Activated naive CD4-positive, alpha-beta T cell treated with anti-CD3 and anti-CD28 coated beads, Interleukin-2, amount 50 U/mL, for 24 hours (primary cell): ENCODE data around the gene SMG9.
"Not testable (repeated sequence)": the region's sequence is repeated elsewhere in the genome, so short reads cannot be mapped to it uniquely, and the experiment has no call there.

Experiments used
- H3K27ac Mint-ChIP-seq: one replicate; pipeline ENCODE4 v1.8.0; 2021; ENCODE audit warnings: mild to moderate bottlenecking, mixed read lengths
- H3K27me3 Mint-ChIP-seq: one replicate; pipeline ENCODE4 v1.8.0; 2021; ENCODE audit warnings: mixed read lengths
- H3K36me3 Mint-ChIP-seq: one replicate; pipeline ENCODE4 v1.8.0; 2021; ENCODE audit warnings: mixed read lengths
- H3K4me1 Mint-ChIP-seq: one replicate; pipeline ENCODE4 v1.8.0; 2021; ENCODE audit warnings: mixed read lengths
- H3K4me3 Mint-ChIP-seq: one replicate; pipeline ENCODE4 v1.8.0; 2021; ENCODE audit warnings: mild to moderate bottlenecking, mixed read lengths
- H3K9me3 Mint-ChIP-seq: one replicate; pipeline ENCODE4 v1.8.0; 2021; ENCODE audit warnings: mixed read lengths

Gene SMG9

DNA sequence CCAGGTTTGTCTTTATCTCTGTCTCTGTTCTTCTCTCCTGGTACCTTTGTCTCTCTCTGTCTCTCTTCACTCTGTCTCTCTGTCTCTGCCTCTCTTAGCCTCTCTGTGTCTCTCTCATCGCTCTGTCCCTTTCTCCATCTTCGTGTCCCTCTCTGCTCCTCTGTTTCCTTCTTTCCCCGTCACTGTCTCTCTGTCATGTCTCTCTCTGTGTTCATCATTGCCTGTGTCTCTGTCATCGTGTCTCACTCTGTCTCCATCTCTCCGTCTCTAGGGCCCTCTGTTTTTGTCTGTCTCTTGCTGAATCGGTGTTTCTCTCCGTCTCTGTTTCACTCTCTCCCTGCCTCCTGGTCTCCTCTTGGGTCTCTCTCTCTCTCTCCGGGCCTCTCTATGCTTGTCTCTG is 28.9 kb upstream of the SMG9 start:
- Mint-ChIP-seq H3K4me3 (peak overlapping the region; percentile 64), H3K9me3 (no peaks in the 10 kb centered on the region), H3K27ac (peak overlapping the region; percentile 81), H3K4me1 (peaks cover 54% of the 10 kb centered on the region), H3K36me3 (no peaks in the 10 kb centered on the region), H3K27me3 (no peaks in the 10 kb centered on the region)

DNA sequence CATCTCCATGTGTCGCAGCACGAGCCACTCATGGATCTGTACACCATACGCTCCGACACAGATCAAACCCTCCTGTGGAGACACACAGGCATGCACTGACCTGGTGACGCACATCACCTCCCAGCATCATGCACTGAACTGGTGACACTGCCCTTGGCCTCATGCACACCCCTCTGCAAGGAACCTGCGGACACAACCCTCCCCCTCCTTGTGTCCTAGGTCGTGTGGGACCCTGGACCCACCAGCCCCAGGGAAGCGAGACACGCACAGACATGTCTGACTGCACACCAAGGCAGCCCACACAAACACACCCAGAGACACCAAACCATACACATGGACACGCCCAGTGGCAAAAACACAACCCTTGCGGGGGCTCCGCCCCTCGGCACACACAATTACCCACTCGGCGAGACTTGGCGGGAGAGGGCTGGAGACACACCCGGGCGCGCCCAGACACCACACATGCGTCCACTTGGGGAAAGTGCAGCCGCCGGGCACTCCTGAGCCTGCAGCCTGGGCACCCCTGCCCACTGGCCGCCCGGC is 28.0 kb upstream of the SMG9 start:
- Mint-ChIP-seq H3K4me1 (peaks cover 63% of the 10 kb centered on the region), H3K4me3 (no peak overlapping the region), H3K27ac (no peak overlapping the region), H3K36me3 (no peaks in the 10 kb centered on the region), H3K27me3 (no peaks in the 10 kb centered on the region), H3K9me3 (no peaks in the 10 kb centered on the region)

DNA sequence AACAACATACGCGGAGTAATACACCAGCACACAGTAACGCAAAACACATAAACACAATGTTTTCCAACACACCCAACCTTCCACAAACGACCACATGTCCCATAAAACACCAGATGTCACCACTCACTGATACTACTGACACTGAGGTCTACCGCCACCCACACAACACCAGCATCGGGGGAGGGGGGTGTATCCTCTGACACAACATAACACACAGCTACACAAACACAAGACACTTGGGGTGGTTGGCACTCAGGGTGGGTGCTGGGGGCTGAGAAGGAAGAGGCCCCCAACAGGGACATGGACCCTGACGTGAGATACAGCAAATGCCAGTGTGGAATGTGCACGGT is 27.5 kb upstream of the SMG9 start:
- H3K36me3 Mint-ChIP-seq = no peaks in the 10 kb centered on the region
- H3K4me3 Mint-ChIP-seq = peak overlapping the region; percentile 57
- no peaks in the 10 kb centered on the region for H3K9me3 Mint-ChIP-seq

DNA sequence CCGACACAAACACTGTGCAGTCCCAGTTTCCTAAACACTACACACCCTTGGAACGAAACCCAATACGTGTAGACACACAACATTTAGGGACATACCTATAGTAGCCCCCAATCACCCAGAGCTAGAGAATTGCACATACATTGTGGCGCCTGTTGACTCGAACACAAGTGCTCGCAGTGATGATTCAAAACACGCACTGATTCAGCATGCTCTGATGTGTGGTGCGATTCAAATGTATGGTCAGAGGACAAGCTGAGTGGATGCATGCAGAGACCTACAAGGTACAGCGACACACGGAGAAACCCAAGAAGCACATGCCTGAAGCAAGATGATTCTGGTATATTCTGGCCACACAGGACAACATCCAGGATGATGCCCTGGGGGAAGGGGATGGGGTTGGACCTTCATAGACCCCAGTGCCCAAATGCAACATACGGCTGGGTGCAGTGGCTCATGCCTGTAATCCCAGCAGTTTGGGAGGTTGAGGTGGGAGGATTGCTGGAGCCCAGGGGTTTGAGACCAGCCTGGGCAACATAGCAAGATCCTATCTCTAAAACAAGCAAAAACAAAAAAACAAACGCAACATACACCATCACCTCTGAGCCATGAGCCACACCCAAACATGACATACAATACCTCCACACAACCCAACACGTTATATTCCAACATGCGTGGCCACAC is 27.0 kb upstream of the SMG9 start:
- peak overlapping the region; percentile 81 for H3K4me3 Mint-ChIP-seq
- H3K27me3 Mint-ChIP-seq = no peaks in the 10 kb centered on the region
- peak overlapping the region; percentile 95 for H3K27ac Mint-ChIP-seq
- no peaks in the 10 kb centered on the region for H3K36me3 Mint-ChIP-seq
- H3K9me3 Mint-ChIP-seq = no peaks in the 10 kb centered on the region
- H3K4me1 Mint-ChIP-seq = peaks cover 72% of the 10 kb centered on the region

More for the DNA sequence above, 27.5 kb upstream of the SMG9 start:
- H3K27me3 Mint-ChIP-seq = no peaks in the 10 kb centered on the region
- H3K27ac Mint-ChIP-seq = peak overlapping the region; percentile 33
- H3K4me1 Mint-ChIP-seq = peaks cover 67% of the 10 kb centered on the region

DNA sequence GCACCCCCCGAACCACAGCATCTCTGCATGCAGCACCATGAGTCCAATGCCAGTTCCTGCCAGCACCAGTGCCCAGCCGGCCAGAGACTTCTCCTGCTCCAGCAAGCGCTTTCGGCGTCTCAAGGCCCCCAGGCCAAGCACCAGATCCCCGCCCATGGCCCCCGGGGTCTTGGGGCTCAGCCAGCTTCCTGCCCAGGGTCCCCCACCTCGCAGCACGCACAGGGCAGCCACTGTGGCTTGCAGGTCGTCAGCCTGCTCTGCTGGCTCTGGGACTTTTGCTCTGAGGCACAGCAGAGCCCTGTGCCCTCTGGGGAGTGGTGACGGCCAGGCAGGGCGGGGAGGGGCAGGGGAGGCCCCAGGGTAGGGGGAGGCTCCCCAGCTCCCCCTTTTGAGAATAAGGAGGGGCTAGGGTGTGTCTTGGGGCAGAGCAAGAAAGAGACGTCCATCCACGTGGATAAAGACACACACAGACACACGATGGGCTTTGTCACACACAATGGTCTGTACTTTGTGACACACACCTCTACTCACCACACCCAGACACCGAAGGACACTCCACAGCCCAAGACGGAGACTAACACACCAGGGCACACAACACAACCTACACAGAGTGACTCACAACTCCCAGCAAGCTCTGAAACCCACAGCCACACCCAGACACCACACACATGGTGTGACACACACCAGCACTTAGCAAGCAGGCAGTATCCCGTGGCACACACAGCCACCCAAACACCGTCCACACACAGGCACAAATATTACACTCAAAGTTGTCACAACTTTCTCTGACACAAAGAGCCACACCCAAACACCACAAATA is 26.2 kb upstream of the SMG9 start, which contains the start of gene KCNN4:
Gene KCNN4 (minus strand): TSS at position 268 of the 820 bp plus-strand sequence. CDS start 112 bp downstream, at position 156.
- H3K27me3 Mint-ChIP-seq = no peaks in the 10 kb centered on the region
- H3K4me1 Mint-ChIP-seq = peaks cover 80% of the 10 kb centered on the region
- H3K4me3 Mint-ChIP-seq = peak within 1 kb of the TSS; percentile 81
- H3K27ac Mint-ChIP-seq = peak within 1 kb of the TSS; percentile 95
- H3K36me3 Mint-ChIP-seq = peaks cover 2% of the 10 kb centered on the region
- no peaks in the 10 kb centered on the region for H3K9me3 Mint-ChIP-seq

DNA sequence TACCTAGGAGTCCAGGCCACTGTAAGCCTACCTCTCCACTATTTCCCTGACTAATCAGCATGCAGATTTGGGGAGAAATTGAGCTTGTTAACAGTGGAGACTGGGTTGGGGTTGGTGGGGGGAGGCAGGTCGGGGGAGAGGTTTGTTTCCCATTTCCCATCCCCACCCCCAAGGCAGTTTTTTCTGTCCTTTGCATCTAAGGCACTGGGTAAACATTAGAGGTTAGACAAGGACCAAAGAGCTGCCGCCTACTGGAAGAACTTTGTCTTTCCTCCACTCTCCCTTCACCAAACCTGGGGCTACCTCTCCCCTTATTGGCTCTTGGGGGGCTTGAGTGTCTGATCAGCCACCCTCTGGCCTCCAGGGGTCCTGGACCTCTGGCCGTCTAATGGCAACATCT is 25.1 kb upstream of the SMG9 start:
- H3K27me3 Mint-ChIP-seq = no peaks in the 10 kb centered on the region

DNA sequence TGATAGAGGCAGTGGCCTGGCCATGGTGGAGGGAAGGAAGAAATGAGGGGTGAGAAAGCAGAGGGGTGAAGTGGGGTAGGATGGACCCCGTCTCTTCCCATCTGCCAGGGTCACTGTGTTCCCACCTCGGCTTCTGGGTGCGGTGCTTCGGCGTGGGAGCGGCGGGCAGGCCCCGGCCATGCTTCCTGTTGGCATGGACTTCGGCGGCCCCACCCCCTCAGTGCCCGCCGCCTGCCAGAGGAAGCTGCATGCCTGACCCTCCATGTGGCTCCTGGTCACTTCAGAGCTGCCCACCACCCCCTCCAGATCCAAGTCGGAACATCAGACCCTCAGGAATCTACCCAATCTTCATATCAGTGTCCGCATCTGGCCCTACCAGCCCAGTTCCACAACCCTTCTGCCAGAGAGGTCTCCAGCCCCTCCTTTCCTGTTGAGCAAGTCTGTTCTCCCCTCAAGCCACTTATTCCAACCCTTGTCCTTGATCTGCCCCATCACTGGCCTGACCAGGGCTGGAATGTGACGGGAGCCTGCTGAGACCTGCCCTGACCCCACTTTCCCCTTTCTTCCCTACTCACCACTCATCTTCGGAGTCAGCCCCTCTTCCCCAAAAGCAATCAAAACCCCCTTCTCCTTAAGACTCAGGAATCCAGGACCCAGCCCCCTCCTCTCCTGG is 24.5 kb upstream of the SMG9 start:
- no peaks in the 10 kb centered on the region for H3K9me3 Mint-ChIP-seq
- peaks cover 76% of the 10 kb centered on the region for H3K4me1 Mint-ChIP-seq
- no peaks in the 10 kb centered on the region for H3K27me3 Mint-ChIP-seq
- peak overlapping the region; percentile 92 for H3K27ac Mint-ChIP-seq
- peaks cover 2% of the 10 kb centered on the region for H3K36me3 Mint-ChIP-seq
- peak overlapping the region; percentile 78 for H3K4me3 Mint-ChIP-seq

More for the DNA sequence above, 25.1 kb upstream of the SMG9 start:
- Mint-ChIP-seq H3K27ac (peak overlapping the region; percentile 85), H3K9me3 (no peaks in the 10 kb centered on the region), H3K36me3 (peaks cover 2% of the 10 kb centered on the region), H3K4me3 (peak overlapping the region; percentile 78), H3K4me1 (peaks cover 80% of the 10 kb centered on the region)

DNA sequence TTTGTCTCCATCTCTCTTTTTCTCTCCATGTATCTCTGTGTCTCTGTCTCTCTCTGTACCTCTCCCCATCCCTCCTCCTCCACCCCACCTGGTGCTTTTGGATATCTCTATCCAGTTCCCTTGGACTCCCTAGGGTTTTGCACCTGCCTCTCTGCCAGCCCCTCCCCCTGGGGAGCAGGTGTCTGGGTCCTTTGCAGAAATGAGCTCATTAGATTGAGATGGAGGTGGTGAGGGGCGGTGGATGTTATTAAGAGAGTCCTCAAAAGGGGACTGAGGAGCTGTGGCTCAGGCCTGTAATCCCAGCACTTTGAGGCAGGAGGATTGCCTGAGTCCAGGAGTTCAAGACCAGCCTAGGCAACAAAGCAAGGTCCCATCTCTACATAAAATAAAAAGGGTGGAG is 23.9 kb upstream of the SMG9 start:
- peaks cover 70% of the 10 kb centered on the region for H3K4me1 Mint-ChIP-seq
- H3K4me3 Mint-ChIP-seq = peak overlapping the region; percentile 78
- no peaks in the 10 kb centered on the region for H3K27me3 Mint-ChIP-seq
- H3K36me3 Mint-ChIP-seq = peaks cover 2% of the 10 kb centered on the region
- no peaks in the 10 kb centered on the region for H3K9me3 Mint-ChIP-seq
- peak overlapping the region; percentile 92 for H3K27ac Mint-ChIP-seq

DNA sequence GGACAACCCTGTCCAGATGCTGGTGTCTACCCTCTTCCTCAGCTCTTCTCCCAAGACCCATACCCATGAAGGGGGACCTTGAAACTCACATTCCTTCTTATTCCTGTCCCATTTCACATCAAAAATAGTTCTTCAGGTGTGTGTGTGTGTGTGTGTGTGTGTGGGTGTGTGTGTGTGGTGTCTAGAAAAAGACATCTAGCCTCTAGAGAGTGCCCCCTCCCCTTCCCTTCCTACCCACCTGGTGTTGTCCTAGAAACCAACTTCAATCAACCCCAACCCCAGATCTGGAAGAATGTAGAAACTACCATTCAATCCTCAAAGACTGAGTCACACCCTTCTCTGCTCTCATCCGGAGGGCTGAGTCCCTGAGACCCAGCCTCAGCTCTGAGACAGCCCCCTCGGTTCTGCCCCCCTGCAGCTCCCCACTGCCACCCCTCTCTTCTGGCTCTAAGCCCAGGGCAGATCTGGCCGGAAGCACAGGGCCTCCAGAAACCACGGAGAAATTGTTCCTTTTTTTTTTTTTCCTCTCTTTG is 22.5 kb upstream of the SMG9 start:
- H3K9me3 Mint-ChIP-seq = no peaks in the 10 kb centered on the region
- peaks cover 58% of the 10 kb centered on the region for H3K4me1 Mint-ChIP-seq
- H3K4me3 Mint-ChIP-seq = peak overlapping the region; percentile 78
- H3K27me3 Mint-ChIP-seq = no peaks in the 10 kb centered on the region
- peaks cover 2% of the 10 kb centered on the region for H3K36me3 Mint-ChIP-seq
- peak overlapping the region; percentile 96 for H3K27ac Mint-ChIP-seq

DNA sequence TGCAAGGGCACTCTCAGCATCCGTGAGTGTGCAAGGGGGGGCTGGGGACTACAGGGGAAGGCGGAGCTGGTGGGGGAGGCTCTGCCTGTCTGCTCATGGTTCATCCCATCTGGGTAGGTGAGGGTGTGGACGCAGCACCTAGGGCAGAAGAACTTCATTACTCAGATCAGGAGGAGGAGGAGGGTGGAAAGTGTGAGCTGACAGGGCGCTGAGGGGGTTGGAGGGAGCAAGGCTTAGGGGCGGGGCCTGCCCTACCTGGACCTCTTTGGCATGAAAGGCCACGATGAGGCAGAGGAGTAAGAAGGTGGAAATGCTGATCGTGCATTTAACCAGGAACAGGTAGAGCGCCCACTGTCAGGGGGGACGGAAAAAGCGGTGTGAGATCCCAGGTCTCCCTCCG is 21.5 kb upstream of the SMG9 start:
- peak overlapping the region; percentile 78 for H3K4me3 Mint-ChIP-seq
- peak overlapping the region; percentile 20 for H3K27ac Mint-ChIP-seq
- H3K9me3 Mint-ChIP-seq = no peaks in the 10 kb centered on the region
- H3K4me1 Mint-ChIP-seq = peaks cover 49% of the 10 kb centered on the region
- H3K27me3 Mint-ChIP-seq = no peaks in the 10 kb centered on the region
- H3K36me3 Mint-ChIP-seq = peaks cover 2% of the 10 kb centered on the region

DNA sequence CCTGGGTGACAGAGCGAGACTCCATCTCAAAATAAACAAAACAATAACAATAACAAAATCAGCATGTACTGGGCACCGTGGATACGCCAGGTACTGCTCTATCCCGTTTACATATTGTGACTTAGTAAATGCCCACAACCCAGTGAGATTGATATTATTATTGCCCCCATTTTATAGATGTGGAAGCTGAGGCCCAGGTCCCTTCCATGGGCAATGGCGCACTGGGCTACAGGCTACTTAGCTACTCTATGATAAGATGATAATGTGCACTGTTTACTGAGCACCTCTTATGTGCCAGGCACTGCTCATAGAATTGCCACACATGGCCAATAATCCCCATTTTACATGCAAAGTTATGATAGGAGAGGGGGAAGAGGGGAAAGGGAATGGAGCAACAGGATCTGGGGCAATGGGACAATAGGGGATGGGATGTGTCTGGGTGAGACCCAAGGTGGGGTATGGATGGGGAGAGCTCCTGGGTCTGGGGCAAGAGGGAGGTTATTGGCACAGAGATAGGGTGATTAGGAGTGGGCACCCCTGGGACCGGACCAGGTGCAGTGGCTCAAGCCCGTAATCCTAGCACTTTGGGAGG is 20.6 kb upstream of the SMG9 start:
- Mint-ChIP-seq H3K9me3 (no peaks in the 10 kb centered on the region), H3K36me3 (peaks cover 2% of the 10 kb centered on the region), H3K27ac (peak overlapping the region; percentile 53), H3K4me3 (peak overlapping the region; percentile 17), H3K27me3 (no peaks in the 10 kb centered on the region), H3K4me1 (peaks cover 47% of the 10 kb centered on the region)

DNA sequence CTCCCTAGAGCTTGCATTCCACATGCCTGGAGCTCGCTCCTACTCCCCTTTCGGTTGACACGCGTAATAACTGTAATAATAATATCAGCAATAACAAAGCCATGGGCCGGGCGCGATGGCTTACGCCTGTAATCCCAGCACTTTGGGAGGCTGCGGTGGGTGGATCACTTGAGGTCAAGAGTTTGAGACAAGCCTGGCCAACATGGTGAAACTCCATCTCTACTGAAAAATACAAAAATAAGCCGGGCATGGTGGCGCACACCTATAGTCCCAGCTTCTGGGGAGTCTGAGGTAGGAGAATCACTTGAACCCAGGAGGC is 20.1 kb upstream of the SMG9 start:
- Mint-ChIP-seq H3K27ac (peak overlapping the region; percentile 35), H3K4me1 (peaks cover 47% of the 10 kb centered on the region)
- not testable (repeated sequence) for H3K4me3 Mint-ChIP-seq, H3K9me3 Mint-ChIP-seq, H3K27me3 Mint-ChIP-seq, H3K36me3 Mint-ChIP-seq

DNA sequence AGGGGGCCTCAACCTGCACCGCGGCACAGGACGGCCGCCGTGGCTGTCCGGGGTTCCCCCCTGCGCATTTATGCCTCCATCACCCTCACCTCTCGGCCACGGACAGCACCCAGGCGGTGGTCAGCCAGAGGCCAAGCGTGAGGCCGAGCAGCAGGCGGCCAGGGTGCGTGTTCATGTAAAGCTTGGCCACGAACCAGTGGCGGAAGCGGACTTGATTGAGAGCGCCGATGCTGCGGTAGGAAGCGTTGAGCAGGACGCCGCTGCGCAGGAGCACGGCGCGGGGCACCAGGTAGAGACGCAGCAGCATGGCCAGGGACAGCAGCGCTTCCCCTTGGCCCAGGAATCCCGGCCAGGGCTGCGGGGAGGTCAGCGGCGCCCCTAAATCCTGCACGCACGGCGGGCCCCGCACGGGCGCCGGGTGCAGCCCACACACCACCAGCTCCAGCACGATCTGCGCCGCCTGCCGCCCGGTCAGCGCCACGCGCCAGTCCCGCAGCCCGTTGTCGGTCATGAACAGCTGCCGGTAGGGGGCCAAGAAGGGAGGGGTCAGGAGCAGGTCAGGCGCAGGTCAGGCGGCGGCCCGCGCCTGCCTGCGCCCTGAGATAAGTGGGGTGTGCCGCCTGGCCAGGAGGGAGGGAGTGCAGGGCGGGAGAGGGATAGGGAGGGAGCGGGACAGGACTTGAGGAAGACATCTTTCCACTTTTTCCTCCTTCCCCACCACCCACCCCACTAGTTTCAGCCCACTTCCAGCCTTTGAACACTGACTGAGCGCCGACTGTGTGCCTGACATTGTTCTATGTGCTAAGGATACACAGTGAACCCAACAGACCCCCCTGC is 19.6 kb upstream of the SMG9 start:
- H3K27ac Mint-ChIP-seq = peak overlapping the region; percentile 35
- no peaks in the 10 kb centered on the region for H3K9me3 Mint-ChIP-seq
- no peaks in the 10 kb centered on the region for H3K27me3 Mint-ChIP-seq
- peaks cover 6% of the 10 kb centered on the region for H3K36me3 Mint-ChIP-seq
- peaks cover 42% of the 10 kb centered on the region for H3K4me1 Mint-ChIP-seq
- no peak overlapping the region for H3K4me3 Mint-ChIP-seq

DNA sequence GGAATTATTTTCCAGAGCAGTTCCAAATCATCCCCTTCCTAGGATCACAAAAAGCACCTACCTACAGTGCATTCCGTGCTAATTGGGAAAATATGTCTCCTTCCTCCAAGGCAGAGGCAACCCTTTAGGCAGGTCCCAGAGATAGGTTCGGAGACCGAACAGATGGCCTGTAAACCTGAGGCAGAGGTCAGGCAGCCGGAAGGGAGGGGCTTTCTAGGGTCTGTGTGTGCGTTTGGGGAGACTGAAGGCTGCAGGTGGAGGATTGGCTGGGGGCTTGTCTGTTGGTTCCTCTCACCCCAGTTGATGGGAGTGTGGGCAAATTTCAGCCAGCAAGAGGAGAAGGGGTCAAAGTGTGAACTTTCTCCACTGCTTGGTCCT is 19.0 kb upstream of the SMG9 start:
- peaks cover 11% of the 10 kb centered on the region for H3K36me3 Mint-ChIP-seq
- no peak overlapping the region for H3K27ac Mint-ChIP-seq
- H3K27me3 Mint-ChIP-seq = no peaks in the 10 kb centered on the region
- no peak overlapping the region for H3K4me3 Mint-ChIP-seq
- peaks cover 38% of the 10 kb centered on the region for H3K4me1 Mint-ChIP-seq
- H3K9me3 Mint-ChIP-seq = no peaks in the 10 kb centered on the region
